ENCODE measurements around the gene CRYBA2.

CRYBA2 gene, protein sequence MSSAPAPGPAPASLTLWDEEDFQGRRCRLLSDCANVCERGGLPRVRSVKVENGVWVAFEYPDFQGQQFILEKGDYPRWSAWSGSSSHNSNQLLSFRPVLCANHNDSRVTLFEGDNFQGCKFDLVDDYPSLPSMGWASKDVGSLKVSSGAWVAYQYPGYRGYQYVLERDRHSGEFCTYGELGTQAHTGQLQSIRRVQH

GRCh38 chr2:218993345-218994315 lies at the start of gene CRYBA2:
Gene CRYBA2 (minus strand): TSS chr2:218993422. CDS start chr2:218993176, 246 bp downstream.
- DNase-seq, result no peak

DNA sequence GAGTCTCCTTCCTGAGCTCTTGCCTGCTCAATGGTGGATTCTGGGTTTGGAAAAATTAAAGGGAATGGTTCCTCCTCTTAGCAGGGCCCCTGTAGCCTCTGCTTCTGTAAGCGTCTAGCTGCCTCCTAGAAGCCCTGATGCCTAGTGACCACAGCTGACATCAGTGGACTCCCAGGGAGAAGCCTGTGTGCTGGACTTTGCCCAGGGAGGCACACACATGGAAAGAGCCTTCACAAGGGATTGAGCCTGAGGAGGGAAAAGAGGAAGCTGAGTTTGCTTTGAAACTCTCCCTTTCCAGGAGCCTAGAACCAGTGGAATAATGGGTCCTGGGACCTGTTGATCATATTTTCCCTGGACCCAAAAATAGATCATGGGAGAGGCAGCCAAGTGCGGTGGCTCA lies 49.5 kb upstream of the CRYBA2 start:
- DNase-seq, result no peak

GRCh38 chr2:219042157-219042556 lies 48.9 kb upstream of the CRYBA2 start:
- DNase-seq, result no peak

GRCh38 chr2:219041252-219041651 lies 48.0 kb upstream of the CRYBA2 start, which contains the start of gene CFAP65:
Gene CFAP65 (minus strand): TSS chr2:219041516. CDS start chr2:219039048, 2,468 bp downstream.
- DNase-seq, result peak; percentile 10

GRCh38 chr2:219038600-219038999 lies 45.4 kb upstream of the CRYBA2 start:
- DNase-seq, result no peak

GRCh38 chr2:219037783-219038499 lies 44.7 kb upstream of the CRYBA2 start:
- no peak for DNase-seq

GRCh38 chr2:219035942-219036341 lies 42.7 kb upstream of the CRYBA2 start:
- no peak for DNase-seq

DNA sequence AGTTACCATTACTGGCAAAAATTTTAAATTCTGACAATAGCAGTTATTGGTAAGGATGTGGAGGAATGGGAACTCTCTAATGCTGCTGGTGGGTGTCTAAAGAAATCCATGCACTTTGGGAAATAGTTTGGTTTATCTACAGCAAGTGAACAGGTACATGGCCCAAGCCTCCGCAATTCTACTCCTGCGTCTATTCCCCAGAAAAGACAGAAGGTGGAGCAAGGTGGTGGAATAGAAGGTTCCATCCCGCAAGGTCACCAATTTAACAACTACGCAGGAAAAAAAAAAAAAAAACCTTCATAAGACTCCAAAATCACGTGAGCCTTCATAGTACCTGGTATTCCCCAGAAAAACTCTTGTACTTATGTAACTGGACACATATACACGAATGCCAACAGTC lies 41.6 kb upstream of the CRYBA2 start:
- no peak for DNase-seq

DNA sequence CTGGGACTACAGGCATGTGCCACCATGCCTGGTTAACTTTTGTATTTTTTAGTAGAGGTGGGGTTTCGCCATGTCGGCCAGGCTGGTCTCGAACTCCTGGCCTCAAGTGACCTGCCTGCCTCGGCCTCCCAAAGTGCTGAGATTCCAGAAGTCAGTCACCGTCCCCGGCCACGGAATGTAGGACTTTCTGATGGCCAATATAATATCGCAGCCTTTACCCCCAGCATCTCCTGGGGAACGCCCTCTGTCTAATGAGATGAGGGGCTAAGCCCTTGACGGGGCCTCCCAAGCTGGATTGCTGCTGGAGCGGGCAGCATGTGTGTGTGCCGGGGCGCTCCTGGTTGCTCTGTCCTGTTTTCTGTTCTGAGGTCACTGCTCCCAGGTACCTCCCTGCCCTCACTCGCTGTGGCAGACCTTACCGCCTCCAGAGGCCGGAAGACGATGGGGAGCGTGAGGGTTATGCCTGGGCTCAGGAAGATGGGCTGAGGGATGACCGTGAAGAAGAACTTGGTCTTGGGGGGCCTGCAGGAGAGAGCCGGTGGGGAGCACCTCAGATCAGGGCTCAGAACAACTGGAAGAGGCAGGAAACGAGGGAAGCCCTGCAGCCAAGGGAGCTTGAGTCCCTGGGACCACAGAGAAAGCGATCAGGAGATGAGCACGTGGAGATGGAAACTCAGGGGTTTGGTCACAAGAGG lies 39.0 kb upstream of the CRYBA2 start:
- no peak for DNase-seq

DNA sequence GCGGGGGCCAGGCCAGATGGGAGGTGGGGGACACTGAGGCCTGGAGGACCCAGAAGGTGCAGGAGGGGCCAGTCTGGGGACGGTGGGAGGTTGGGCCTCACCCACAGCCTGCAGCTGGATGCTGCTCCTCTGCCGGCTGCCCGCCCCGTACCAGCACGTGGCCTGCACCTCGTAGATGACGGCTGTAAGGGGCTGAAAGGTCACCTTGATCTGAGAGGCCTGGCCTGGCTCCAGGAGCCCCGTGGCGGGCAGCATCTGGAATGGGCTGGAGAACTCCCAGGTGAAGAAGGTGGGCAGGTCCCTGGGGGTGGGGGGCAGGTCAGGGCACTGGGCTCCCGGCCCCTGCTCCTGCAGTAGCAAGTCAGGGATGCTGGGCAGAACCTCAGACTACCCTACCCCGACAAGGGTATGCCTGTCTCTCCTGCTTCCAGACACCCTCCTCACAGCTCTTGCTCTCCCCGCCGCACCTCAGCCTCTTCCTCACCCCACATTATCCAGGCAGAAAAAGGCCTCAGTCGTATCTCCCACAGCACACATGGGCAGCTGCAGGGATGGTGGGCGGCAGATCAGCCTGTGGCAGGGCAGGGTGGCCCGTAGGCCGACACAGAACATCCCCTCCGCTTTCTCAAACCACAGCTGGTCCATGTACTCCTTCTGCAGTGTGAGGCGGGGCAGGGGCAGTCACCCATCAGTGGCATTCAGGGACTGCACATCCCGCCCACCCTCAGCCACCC lies 38.0 kb upstream of the CRYBA2 start:
- no peak for DNase-seq

DNA sequence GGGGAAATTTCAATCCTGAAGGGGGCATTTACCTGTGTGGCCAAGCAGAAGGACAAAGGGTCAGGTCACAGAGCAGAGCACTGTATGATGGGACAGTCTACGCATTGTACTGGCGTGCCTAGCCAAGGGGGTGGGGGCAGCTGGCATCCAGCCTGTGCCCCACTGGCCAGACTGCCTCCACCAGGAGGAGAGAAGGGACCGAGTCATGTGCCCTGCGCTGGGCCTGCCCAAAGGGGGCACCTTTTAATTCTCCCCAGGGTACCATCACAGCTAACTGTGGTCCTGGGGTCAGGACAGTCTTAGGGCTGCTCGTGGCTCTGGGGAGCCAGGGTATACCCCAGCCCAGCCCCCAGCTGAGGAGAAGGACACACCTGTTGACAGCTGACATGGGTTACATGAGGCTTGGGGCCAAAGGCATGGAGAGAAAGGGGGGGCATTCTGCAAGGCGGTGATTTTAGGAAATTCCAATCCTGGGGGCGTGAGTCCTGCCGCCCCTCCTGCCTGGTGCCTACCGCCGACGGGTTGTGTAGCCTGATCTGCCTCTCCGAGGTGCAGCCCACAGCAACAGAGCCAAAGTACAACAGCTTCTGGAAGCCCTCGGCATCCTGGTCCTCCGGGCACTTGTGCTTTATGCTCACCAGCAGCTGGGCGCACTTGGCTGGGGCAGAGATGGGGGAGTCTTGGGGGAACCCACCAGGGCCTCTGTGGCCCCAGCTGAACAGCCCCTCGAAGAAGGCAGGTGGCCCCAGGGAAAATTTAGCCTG lies 37.1 kb upstream of the CRYBA2 start:
- no peak for DNase-seq

DNA sequence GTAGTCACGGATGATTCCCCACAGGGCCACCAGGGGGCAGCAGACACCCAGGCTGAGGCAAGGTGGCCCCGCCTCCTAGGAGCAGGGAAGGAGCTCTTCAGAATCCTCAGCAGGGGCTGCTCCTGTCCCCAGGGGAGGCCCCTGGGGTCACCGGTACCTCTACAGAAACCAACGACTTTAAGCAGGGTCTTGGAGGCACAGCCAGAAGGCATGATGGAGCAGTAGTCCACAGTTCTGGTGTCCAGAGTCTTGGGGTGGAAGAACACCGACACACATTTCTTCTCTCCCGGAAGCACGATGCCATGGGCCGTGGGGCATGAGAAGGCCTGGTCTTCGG lies 36.6 kb upstream of the CRYBA2 start:
- peak; percentile 81 for DNase-seq

DNA sequence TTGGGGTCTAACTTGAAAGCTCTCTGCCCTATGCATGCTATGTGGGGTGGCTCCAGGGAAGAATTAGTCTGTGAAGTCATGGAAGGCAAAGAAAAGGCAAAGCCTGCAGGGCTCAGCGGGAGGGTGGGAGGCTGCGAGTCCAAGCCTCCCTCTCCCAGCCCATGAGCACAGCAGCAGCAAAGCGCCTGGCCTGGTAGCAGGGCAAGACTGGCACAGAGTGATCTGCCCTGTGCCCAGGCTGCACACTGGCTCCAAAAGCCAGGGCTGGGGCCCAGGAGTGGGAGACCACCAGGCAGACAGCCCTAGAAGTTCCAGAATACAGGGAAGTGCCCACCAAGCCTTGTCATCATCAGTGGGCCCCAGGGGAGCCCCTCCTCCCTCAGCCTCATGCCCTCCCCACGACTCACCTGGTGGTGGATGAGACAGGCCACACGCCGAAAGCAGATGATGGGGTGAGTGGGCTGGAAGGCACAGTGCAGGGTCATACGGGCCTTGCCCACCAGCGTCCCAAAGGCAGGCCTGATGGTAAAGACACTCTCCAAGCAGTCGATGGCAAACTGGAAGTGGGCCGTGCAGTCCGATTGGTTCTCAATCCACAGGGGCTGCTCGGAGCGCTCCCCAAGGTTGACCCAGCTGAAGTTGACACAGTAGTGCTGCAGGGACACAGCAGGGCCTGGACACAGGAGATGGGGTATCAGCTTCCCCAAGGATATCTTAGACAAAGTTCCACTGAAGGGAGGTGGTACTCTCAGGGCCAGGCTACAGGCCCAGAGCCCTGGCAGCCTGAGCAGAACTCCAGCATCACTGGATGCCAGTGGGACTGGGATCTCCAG lies 36.0 kb upstream of the CRYBA2 start:
- no peak for DNase-seq

- DNase-seq, result no peak
Observed at GRCh38 chr2:219028141-219028540, 34.9 kb upstream of the CRYBA2 start.

- DNase-seq, result no peak
Observed at GRCh38 chr2:219027511-219028055, 34.4 kb upstream of the CRYBA2 start.

DNA sequence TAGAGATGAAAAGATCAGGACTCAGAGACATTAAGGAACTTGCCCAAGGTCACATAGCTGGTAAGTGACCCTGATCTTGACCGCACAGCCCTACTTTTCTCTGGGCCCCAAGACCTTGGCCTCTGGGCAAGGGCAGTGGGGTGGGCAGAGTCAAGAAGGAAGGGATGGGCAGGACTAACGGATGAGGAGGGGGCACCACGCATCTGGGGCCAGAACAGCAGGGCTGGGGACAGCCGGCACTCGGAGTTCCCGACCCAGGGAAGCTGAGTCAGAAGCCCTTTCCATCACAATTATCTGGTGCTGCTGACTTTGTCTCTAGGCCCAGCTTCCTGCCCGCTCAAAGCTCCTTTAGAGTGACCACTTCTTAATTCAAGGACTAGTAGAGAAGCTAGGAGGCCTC lies 33.7 kb upstream of the CRYBA2 start:
- DNase-seq, result no peak

GRCh38 chr2:219025637-219026585 lies 32.7 kb upstream of the CRYBA2 start:
- no peak for DNase-seq

- no peak for DNase-seq
Observed at GRCh38 chr2:219024059-219024458, 30.8 kb upstream of the CRYBA2 start.

DNA sequence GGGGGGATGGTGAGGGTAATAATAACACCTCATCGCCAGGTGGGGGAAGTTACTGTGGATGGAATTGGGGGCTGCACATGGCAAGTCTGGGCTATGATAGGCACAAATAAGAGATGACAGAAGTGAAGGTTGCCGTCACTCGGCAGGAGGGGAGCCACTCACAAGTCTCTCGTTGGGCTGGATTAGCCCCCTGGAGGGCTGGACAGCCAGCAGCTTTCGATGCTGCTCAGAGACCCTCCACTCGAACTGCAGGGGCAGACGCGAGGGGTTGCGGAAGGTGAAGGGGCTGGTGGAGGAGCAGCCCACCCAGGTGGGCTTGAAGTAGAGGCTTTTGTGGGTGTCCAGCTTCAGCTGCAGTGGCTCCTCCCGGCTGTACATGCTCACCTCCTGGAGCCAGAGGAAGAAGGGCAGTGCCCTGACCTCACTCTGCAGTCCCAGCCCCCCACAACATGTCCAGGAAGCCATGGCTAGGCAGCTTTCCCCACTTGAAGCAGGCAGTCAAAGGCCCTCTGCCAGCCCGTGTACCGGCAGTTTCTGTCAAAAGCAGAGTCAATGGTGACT lies 29.9 kb upstream of the CRYBA2 start:
- no peak for DNase-seq
